DOHH2 (cell line): ENCODE data around the gene G6PC3.

Experiments used
- EZH2phosphoT487 ChIP-seq: fragments of 200-600 bp; sonication (generic); IDR thresholded peaks from 2 replicates; pipeline ENCODE4 v1.6.1; 2017; ENCODE audit warnings: borderline replicate concordance, mild to moderate bottlenecking, antibody characterized with exemption, low read length, moderate library complexity, mixed read lengths
- TF ChIP-seq, protein P1 (sequence below): fragments of 200-600 bp; sonication (generic); IDR thresholded peaks from one replicate; pipeline ENCODE4 v1.5.1; 2014; ENCODE audit warnings: antibody characterized with exemption, mild to moderate bottlenecking, low read depth, low read length; ENCODE audit not compliant: poor library complexity, severe bottlenecking

DNA sequence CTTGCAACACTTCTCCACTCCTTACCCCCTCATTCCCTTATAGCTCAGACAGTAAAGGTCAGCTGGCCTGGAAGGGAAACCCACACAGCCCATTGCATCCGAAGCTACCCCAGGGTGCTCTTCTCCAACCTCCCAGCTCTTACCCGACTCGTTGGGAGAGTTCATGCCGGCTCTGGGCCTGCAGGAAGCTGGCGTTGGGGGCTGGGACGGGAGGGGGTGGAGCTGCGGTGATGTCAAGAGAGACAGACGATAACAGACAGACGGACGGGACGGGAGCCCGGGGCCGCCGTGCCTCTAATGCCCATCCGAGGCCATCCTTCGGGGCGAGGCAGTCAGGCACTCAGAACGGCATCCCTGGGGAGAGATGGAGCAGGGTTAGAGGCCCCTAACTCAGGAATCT is 46.8 kb downstream of the G6PC3 start:
- TF ChIP-seq, protein P1, sequence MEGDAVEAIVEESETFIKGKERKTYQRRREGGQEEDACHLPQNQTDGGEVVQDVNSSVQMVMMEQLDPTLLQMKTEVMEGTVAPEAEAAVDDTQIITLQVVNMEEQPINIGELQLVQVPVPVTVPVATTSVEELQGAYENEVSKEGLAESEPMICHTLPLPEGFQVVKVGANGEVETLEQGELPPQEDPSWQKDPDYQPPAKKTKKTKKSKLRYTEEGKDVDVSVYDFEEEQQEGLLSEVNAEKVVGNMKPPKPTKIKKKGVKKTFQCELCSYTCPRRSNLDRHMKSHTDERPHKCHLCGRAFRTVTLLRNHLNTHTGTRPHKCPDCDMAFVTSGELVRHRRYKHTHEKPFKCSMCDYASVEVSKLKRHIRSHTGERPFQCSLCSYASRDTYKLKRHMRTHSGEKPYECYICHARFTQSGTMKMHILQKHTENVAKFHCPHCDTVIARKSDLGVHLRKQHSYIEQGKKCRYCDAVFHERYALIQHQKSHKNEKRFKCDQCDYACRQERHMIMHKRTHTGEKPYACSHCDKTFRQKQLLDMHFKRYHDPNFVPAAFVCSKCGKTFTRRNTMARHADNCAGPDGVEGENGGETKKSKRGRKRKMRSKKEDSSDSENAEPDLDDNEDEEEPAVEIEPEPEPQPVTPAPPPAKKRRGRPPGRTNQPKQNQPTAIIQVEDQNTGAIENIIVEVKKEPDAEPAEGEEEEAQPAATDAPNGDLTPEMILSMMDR = no peak
- TF ChIP-seq EZH2phosphoT487 = no peak
